GM21423 (cell line): ENCODE data around the gene MEIS3.
A peak's percentile ranks its signal among the peaks of the same experiment; 100 is the strongest.

Experiments
- ATAC-seq: cut with Tn5 transposase; IDR thresholded peaks from one replicate; pipeline ENCODE4 v1.9.1; 2021; ENCODE audit warnings: mild to moderate bottlenecking, moderate library complexity; ENCODE audit not compliant: unreplicated experiment

MEIS3 gene

DNA sequence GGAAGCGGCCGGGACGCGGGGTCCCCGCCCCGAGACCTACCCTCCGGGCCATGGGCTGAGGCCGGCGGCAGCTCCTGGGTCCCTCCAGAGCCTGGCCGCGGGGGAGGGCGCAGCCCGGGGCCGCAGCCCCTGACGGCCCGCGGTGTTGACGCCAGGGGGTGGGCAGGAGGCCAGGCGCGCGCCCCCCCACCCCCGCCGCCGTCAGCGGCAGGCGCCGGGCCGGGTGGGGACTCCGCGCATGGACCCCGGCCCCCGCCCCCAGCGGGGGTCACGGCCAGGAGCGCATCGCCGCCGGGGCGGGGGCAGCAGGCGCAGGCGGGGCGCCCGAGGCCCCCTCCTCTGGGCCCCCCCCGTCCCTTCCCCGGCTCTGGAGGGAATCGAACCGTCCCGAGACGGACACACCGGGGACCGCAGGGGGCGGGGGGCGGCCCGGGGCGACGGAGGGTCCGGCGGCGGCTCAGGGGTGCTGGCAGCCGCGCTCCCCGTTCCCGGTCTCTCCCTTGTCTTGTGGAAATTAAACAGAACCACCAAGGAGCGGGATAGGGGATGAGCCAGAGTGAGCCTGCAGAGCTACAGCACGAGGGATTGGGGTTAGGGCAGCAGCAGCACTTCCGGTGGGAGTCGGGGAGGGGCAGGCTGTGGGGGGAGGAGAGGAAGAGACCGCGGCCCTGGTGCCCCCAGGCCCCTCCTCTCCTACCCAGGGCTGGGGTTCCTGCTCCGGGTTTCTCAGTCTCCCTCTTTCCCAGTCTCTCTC, at the start of gene MEIS3:
Gene MEIS3, minus strand, starts transcription at position 498 of the 754 bp plus-strand sequence. Its CDS starts 446 bp downstream, at position 52.
- ATAC-seq, result no peak

GRCh38 chr19:47467914-47468313, 48.6 kb upstream of the MEIS3 start:
- no peak for ATAC-seq

GRCh38 chr19:47465957-47466356, 46.6 kb upstream of the MEIS3 start:
- ATAC-seq, result no peak

- ATAC-seq, result no peak
Observed at GRCh38 chr19:47464675-47465419, 45.5 kb upstream of the MEIS3 start.

GRCh38 chr19:47461876-47462275, 42.5 kb upstream of the MEIS3 start:
- ATAC-seq, result no peak

DNA sequence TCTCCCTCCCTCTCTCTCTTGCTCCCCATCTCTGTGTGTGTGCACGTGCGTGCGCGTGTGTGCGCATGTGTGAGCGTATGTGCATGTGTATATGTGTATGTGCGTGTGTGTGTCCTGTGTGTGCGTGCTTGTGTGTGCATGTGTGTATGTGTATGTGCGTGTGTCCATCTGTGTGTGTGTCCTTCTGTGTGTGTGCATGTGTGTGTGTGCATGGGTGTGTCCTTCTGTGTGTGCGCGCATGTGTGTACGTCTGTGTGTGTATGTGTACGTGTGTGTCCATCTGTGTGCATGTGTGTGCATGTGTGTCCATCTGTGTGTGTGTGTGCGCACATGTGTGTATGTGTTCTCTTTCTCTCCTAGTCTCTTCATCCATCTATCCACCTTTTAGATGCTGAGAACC, 40.1 kb upstream of the MEIS3 start:
- ATAC-seq, result no peak

- no peak for ATAC-seq
Observed at GRCh38 chr19:47458672-47459071, 39.3 kb upstream of the MEIS3 start.

DNA sequence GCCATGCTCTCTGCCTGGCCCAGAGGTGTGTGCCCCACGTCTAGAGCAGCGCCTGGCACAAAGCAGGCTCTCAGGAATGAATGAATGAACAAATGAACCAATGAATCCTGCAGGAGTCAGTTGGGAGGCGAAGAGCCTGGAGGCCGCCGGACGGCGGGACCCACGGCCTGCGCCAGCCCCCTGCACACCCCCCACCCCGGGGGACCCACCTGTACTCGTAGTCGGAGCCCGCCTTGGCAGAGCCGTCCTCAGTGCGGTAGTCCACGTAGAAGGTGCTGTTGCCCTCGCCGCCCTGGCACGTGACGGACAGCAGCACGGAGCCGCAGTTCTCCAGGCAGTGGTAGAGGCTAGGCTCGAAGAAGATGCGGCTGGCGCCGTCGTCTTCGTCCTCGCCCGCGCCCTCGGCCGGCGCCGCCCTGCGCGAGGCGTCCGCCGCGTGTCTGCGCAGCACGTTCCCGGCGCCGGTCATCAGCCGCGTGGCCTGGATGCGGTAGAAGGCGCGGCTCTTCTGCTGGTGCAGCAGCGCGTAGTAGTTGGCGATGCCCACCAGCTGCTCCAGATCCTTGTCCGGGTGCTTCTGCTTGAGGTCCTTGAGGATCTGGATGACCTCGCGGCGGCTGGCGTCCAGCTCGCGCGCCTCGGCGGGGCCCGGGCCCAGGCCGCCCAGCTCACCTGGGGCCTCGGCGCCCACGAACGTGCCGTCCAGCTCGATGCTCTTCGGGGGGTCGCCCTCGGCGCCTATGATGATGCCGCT, 37.6 kb upstream of the MEIS3 start:
- ATAC-seq, result no peak

GRCh38 chr19:47450478-47450877, 31.2 kb upstream of the MEIS3 start:
- no peak for ATAC-seq

DNA sequence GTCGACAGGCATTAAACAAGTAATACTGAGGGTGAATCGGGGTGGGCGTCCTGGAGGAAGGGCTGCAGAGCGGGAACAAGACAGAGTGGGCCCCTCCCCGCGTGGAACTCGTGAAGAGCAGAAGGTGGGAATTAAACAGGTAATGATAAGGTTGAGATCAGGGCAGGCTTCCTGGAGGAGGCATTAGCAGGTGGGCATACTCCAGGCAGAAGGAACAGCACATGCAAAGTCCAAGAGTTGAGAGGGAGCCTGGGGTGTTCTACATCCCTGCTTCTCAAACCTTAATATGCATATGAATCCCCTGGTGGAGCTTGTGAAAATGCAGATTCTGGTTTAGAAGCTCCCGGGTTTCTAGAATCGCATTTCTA, 29.0 kb upstream of the MEIS3 start:
- ATAC-seq, result no peak

GRCh38 chr19:47447470-47448359, 28.4 kb upstream of the MEIS3 start:
- no peak for ATAC-seq

GRCh38 chr19:47446534-47447469, 27.5 kb upstream of the MEIS3 start:
- ATAC-seq, result no peak

GRCh38 chr19:47445937-47446402, 26.6 kb upstream of the MEIS3 start:
- ATAC-seq, result no peak

DNA sequence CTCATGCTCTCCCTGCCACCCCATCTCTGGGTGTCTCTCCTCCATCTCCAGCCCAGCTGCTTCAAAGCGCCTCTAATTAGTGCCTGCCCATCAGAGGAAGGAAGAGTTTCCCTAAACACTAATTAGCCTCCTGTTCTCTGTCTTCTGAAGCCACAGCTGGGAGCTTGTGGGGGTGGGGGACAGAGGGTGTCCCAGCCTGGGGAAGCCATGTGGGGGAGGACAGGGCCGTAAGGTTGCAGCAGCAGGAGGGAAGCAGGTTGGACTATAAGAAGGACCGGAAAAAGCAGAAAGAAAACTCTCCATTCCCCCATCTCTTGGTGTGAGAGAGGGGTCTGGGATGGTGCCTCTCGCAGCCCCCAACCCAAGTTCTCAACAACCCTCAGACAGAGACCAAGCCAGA, 26.2 kb upstream of the MEIS3 start:
- no peak for ATAC-seq

DNA sequence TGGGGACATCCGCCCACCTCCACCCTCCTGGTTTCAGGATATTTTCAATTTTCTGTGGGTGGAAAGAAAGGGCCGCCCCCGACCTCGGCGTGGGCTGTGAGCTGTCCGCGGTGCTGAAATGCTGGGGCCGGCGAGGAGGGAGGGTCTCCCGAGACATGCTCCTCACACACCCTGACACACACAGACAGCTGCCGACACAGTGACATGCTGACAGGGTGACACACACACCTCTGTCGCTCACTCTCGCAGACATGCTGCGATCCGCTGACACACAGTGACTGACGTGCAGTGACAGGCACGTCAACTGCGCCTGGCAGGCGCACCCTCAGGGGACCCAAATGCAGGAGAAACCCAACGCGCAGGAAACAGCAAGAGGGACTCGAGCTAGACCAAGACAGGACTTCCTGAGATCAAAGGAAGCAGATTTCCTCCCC, 25.1 kb upstream of the MEIS3 start:
- no peak for ATAC-seq

- ATAC-seq, result no peak
Observed at GRCh38 chr19:47443331-47443730, 24.0 kb upstream of the MEIS3 start.

DNA sequence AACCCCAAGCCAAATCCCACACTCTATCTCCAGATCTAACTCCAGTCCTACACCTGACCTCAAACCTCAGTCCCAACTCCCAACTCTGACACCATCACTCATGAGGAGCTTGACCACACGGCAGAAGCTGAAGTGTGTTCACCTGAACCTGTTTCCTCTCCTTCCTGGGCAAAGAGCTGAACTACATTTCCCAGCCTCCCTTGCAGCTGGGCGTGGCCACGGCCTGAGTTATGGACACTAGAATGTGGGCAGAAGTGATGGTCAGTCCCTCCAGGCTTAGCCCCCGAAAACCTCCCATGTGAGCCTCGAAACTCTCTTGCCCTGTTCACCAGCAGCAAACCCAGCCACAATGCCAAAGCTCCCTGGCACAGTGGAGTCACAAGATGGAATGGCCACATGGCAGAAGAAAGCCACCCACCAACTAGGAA, 19.5 kb upstream of the MEIS3 start:
- ATAC-seq, result no peak

DNA sequence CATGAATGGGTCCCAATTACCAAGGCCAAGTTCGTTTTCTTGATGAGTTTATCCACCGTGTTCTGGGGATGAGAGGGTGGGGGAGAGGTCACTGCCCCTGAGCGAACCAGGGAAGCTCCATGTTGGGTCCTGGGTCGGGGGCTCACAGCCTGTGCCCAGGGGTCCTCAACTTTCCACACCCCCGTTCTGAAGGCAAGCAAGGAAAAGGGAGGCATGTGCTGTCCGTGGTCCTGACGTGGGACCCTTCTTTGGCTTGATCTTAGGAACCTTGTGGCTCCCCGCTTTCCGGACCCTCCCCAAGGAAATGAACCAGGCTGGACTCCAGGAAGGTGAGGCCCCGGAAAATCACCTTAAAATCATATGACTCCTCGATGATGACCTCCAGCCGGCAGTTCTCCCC, 18.2 kb upstream of the MEIS3 start:
- no peak for ATAC-seq

GRCh38 chr19:47436712-47437401, 17.5 kb upstream of the MEIS3 start:
- peak; percentile 63 for ATAC-seq
